HEK293 (cell line): Measurements from ENCODE around the gene CYB5R3.
A peak's percentile ranks its signal among the peaks of the same experiment; 100 is the strongest.

Experiments used
- CTCF ChIA-PET: fragments of 350-600 bp; formaldehyde crosslinking; extraction: SDS; loops from one replicate; lab custom pipeline; 2021; ENCODE audit warnings: antibody characterized with exemption; lab: Yijun Ruan, JAX
- POLR2A ChIA-PET: fragments of 300-600 bp; formaldehyde crosslinking; extraction: SDS; loops from one replicate; lab custom pipeline; 2020; ENCODE audit warnings: antibody characterized with exemption, inconsistent platforms; lab: Yijun Ruan, JAX
- H3K27ac ChIP-seq: fragments of 200-500 bp; sonication (Bioruptor generic); 2 replicates; pipeline ENCODE4 v1.5.1; 2014; ENCODE audit warnings: low read depth, low read length, control low read depth, inconsistent platforms; ENCODE audit errors: extremely low read depth
- H3K36me3 ChIP-seq, 2 experiments: fragments of 200-500 bp in 1 of 2; sonication (Bioruptor generic) in 1 of 2; 1 replicate in 1 of 2; 2 replicates in 1 of 2; pipeline ENCODE4 v1.5.1; 2014 to 2017; ENCODE audit warnings: inconsistent platforms in 2 of 2, low read length in 2 of 2; ENCODE audit not compliant: control insufficient read depth in 2 of 2, insufficient read depth in 1 of 2
- H3K4me1 ChIP-seq: fragments of 200-500 bp; sonication (Bioruptor generic); 2 replicates; pipeline ENCODE4 v1.5.1; 2014; ENCODE audit warnings: mild to moderate bottlenecking, low read length, inconsistent platforms; ENCODE audit not compliant: control insufficient read depth, insufficient read depth
- H3K4me3 ChIP-seq: 2 replicates; pipeline ENCODE4 v1.5.1; 2011; ENCODE audit warnings: low read depth, mild to moderate bottlenecking, control low read depth, low read length, moderate library complexity
- H3K9me3 ChIP-seq: fragments of 200-500 bp; sonication (Bioruptor generic); 2 replicates; pipeline ENCODE4 v1.5.1; 2014; ENCODE audit warnings: low read depth, low read length, inconsistent platforms; ENCODE audit not compliant: control insufficient read depth, insufficient read depth
- KLF8 ChIP-seq: fragments of 450-650 bp; formaldehyde crosslinking; IDR thresholded peaks from 2 replicates; pipeline ENCODE4 v1.5.1; 2016; ENCODE audit warnings: missing biosample characterization, missing genetic modification characterization
- OVOL3 ChIP-seq: fragments of 450-650 bp; formaldehyde crosslinking; IDR thresholded peaks from 2 replicates; pipeline ENCODE4 v1.5.1; 2016; ENCODE audit warnings: missing biosample characterization, missing genetic modification characterization
- ZBTB17 ChIP-seq: fragments of 450-650 bp; formaldehyde crosslinking; IDR thresholded peaks from 2 replicates; pipeline ENCODE4 v1.5.1; 2016; ENCODE audit warnings: missing biosample characterization, missing genetic modification characterization
- ZBTB48 ChIP-seq: fragments of 450-650 bp; formaldehyde crosslinking; IDR thresholded peaks from 2 replicates; pipeline ENCODE4 v1.5.1; 2016; ENCODE audit warnings: missing biosample characterization, missing genetic modification characterization
- ZBTB8A ChIP-seq: fragments of 450-650 bp; formaldehyde crosslinking; IDR thresholded peaks from 2 replicates; pipeline ENCODE4 v1.5.1; 2016; ENCODE audit warnings: missing biosample characterization, missing genetic modification characterization
- ZEB2 ChIP-seq: fragments of 450-650 bp; formaldehyde crosslinking; IDR thresholded peaks from 2 replicates; pipeline ENCODE4 v1.5.1; 2016; ENCODE audit warnings: missing biosample characterization, missing genetic modification characterization
- ZFP3 ChIP-seq: fragments of 450-650 bp; formaldehyde crosslinking; IDR thresholded peaks from 2 replicates; pipeline ENCODE4 v1.5.1; 2016; ENCODE audit warnings: low read depth, missing biosample characterization, missing genetic modification characterization
- ZNF140 ChIP-seq: fragments of 450-650 bp; formaldehyde crosslinking; IDR thresholded peaks from 2 replicates; pipeline ENCODE4 v1.5.1; 2016; ENCODE audit warnings: missing biosample characterization, missing genetic modification characterization
- ZNF2 ChIP-seq: fragments of 450-650 bp; formaldehyde crosslinking; IDR thresholded peaks from 2 replicates; pipeline ENCODE4 v1.5.1; 2016; ENCODE audit warnings: missing biosample characterization, missing genetic modification characterization
- ZNF302 ChIP-seq: fragments of 450-650 bp; formaldehyde crosslinking; IDR thresholded peaks from 2 replicates; pipeline ENCODE4 v1.5.1; 2016; ENCODE audit warnings: missing biosample characterization, missing genetic modification characterization, low read depth
- ZNF341 ChIP-seq: fragments of 450-650 bp; formaldehyde crosslinking; IDR thresholded peaks from 2 replicates; pipeline ENCODE4; 2016; ENCODE audit warnings: low read depth, missing biosample characterization, missing genetic modification characterization
- ZNF530 ChIP-seq: fragments of 450-650 bp; formaldehyde crosslinking; IDR thresholded peaks from 2 replicates; pipeline ENCODE4 v1.5.1; 2016; ENCODE audit warnings: low read depth, missing biosample characterization, missing genetic modification characterization
- ZNF600 ChIP-seq: fragments of 450-650 bp; formaldehyde crosslinking; IDR thresholded peaks from 2 replicates; pipeline ENCODE4 v1.5.1; 2016; ENCODE audit warnings: missing biosample characterization, missing genetic modification characterization
- ZNF654 ChIP-seq: fragments of 450-650 bp; formaldehyde crosslinking; IDR thresholded peaks from 2 replicates; pipeline ENCODE4 v1.5.1; 2016; ENCODE audit warnings: low read depth, missing biosample characterization, missing genetic modification characterization
- ZXDB ChIP-seq: fragments of 450-650 bp; formaldehyde crosslinking; IDR thresholded peaks from 2 replicates; pipeline ENCODE4 v1.5.1; 2016; ENCODE audit warnings: missing biosample characterization, missing genetic modification characterization
- TF ChIP-seq, protein P1 (sequence below): fragments of 450-650 bp; formaldehyde crosslinking; IDR thresholded peaks from 2 replicates; pipeline ENCODE4 v1.5.1; 2016; ENCODE audit warnings: missing biosample characterization, missing genetic modification characterization
- TF ChIP-seq, protein P2 (sequence below): fragments of 450-650 bp; formaldehyde crosslinking; optimal IDR thresholded peaks from 2 replicates; pipeline ENCODE3; 2016; ENCODE audit warnings: missing biosample characterization, mild to moderate bottlenecking, missing genetic modification characterization
- TF ChIP-seq, protein P3 (sequence below): fragments of 450-650 bp; formaldehyde crosslinking; IDR thresholded peaks from 2 replicates; pipeline ENCODE4 v1.5.1; 2016; ENCODE audit warnings: missing biosample characterization, missing genetic modification characterization
- TF ChIP-seq, protein P4 (sequence below): fragments of 450-650 bp; formaldehyde crosslinking; IDR thresholded peaks from 2 replicates; pipeline ENCODE4 v1.5.1; 2016; ENCODE audit warnings: missing biosample characterization, missing genetic modification characterization
- TF ChIP-seq, protein P5 (sequence below): fragments of 450-650 bp; formaldehyde crosslinking; IDR thresholded peaks from 2 replicates; pipeline ENCODE4 v1.5.1; 2016; ENCODE audit warnings: missing biosample characterization, missing genetic modification characterization

CYB5R3 gene

DNA sequence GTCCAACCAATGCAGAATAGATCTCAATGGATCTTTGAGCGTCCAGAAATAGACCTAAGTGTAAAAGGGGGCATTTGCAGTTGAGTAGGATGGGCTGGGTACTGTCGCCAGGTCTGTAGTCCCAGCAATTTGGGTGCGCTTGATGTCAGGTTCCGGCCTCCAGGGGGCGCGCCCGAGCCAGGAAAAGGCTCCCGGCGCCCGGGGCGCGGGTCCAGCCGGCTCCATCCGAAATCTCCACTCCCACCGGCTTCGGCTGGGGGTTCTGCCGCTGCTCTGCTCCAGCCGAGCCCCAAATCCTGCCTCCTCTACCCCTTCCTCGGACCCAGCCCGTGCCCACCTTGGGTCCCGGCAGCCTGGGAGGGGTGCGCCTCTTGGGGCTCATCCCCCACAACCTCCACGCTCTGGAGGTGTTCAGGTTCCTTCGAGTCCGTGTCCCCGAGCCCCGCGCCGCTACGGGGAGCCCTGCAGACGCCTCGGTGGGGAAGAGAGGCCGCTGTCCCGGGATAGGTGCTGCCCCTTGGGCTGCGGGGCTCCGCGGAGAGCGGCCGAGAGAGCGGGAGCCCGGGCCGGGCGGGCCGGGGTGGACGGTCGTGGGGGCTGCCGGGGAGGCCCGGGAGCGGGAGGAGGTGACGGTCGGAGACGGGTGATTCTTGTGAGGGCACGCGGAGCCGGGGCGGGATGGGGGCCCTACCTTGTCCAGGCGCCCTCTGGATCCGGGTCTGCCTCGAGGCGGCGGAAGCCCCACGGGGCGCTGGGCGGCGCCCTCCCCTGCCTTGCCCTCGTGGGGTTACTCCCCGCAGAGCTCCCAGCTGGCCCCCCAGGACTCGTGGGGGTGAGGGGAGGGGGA is 13.0 kb upstream of the CYB5R3 start:
- CTCF ChIA-PET = interaction anchor here (0.5 to 1.9 kb wide), 4 partner anchors 41 to 205 kb away, joined by 3 to 6 read pairs (median 6); no protein-coding TSS in a partner anchor
- Histone ChIP-seq H3K9me3 (no peaks in the 10 kb centered on the region), H3K36me3 (no peaks in the 10 kb centered on the region), H3K4me3 (peak overlapping the region; percentile 41), H3K4me1 (no peaks in the 10 kb centered on the region), H3K27ac (peak overlapping the region; percentile 39; the same call in 1 of the 2 replicates)
- TF ChIP-seq, protein P1, sequence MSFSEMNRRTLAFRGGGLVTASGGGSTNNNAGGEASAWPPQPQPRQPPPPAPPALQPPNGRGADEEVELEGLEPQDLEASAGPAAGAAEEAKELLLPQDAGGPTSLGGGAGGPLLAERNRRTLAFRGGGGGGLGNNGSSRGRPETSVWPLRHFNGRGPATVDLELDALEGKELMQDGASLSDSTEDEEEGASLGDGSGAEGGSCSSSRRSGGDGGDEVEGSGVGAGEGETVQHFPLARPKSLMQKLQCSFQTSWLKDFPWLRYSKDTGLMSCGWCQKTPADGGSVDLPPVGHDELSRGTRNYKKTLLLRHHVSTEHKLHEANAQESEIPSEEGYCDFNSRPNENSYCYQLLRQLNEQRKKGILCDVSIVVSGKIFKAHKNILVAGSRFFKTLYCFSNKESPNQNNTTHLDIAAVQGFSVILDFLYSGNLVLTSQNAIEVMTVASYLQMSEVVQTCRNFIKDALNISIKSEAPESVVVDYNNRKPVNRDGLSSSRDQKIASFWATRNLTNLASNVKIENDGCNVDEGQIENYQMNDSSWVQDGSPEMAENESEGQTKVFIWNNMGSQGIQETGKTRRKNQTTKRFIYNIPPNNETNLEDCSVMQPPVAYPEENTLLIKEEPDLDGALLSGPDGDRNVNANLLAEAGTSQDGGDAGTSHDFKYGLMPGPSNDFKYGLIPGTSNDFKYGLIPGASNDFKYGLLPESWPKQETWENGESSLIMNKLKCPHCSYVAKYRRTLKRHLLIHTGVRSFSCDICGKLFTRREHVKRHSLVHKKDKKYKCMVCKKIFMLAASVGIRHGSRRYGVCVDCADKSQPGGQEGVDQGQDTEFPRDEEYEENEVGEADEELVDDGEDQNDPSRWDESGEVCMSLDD (tag by site-specific recombination) = peak; percentile 68; the same call in 1 of the 2 replicates
- TF ChIP-seq ZNF341 (peak; percentile 34; the same call in 1 of the 2 replicates), ZBTB8A (tag by site-specific recombination) (0 out of 2 replicates have a peak, but pooled peaks have one; percentile 26), ZNF140 (tag by site-specific recombination) (no peak), ZEB2 (tag by site-specific recombination) (0 out of 2 replicates have a peak, but pooled peaks have one; percentile 42), ZNF2 (tag by site-specific recombination) (0 out of 2 replicates have a peak, but pooled peaks have one; percentile 37), ZNF654 (tag by site-specific recombination) (peak; percentile 58), KLF8 (tag by site-specific recombination) (no peak), OVOL3 (tag by site-specific recombination) (no peak), ZBTB17 (tag by site-specific recombination) (peak; percentile 34; the same call in 1 of the 2 replicates), ZXDB (no peak), ZBTB48 (tag by site-specific recombination) (no peak), ZNF600 (tag by site-specific recombination) (0 out of 2 replicates have a peak, but pooled peaks have one; percentile 24), ZNF302 (tag by site-specific recombination) (no peak), ZFP3 (tag by site-specific recombination) (no peak), ZNF530 (tag by site-specific recombination) (no peak)
- TF ChIP-seq, protein P2, sequence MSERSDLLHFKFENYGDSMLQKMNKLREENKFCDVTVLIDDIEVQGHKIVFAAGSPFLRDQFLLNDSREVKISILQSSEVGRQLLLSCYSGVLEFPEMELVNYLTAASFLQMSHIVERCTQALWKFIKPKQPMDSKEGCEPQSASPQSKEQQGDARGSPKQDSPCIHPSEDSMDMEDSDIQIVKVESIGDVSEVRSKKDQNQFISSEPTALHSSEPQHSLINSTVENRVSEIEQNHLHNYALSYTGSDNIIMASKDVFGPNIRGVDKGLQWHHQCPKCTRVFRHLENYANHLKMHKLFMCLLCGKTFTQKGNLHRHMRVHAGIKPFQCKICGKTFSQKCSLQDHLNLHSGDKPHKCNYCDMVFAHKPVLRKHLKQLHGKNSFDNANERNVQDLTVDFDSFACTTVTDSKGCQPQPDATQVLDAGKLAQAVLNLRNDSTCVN (tag by site-specific recombination) = peak; percentile 25
- TF ChIP-seq, protein P3, sequence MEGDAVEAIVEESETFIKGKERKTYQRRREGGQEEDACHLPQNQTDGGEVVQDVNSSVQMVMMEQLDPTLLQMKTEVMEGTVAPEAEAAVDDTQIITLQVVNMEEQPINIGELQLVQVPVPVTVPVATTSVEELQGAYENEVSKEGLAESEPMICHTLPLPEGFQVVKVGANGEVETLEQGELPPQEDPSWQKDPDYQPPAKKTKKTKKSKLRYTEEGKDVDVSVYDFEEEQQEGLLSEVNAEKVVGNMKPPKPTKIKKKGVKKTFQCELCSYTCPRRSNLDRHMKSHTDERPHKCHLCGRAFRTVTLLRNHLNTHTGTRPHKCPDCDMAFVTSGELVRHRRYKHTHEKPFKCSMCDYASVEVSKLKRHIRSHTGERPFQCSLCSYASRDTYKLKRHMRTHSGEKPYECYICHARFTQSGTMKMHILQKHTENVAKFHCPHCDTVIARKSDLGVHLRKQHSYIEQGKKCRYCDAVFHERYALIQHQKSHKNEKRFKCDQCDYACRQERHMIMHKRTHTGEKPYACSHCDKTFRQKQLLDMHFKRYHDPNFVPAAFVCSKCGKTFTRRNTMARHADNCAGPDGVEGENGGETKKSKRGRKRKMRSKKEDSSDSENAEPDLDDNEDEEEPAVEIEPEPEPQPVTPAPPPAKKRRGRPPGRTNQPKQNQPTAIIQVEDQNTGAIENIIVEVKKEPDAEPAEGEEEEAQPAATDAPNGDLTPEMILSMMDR (tag by site-specific recombination) = peak; percentile 77
- TF ChIP-seq, protein P4, sequence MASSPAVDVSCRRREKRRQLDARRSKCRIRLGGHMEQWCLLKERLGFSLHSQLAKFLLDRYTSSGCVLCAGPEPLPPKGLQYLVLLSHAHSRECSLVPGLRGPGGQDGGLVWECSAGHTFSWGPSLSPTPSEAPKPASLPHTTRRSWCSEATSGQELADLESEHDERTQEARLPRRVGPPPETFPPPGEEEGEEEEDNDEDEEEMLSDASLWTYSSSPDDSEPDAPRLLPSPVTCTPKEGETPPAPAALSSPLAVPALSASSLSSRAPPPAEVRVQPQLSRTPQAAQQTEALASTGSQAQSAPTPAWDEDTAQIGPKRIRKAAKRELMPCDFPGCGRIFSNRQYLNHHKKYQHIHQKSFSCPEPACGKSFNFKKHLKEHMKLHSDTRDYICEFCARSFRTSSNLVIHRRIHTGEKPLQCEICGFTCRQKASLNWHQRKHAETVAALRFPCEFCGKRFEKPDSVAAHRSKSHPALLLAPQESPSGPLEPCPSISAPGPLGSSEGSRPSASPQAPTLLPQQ = 0 out of 2 replicates have a peak, but pooled peaks have one; percentile 25
- TF ChIP-seq, protein P5, sequence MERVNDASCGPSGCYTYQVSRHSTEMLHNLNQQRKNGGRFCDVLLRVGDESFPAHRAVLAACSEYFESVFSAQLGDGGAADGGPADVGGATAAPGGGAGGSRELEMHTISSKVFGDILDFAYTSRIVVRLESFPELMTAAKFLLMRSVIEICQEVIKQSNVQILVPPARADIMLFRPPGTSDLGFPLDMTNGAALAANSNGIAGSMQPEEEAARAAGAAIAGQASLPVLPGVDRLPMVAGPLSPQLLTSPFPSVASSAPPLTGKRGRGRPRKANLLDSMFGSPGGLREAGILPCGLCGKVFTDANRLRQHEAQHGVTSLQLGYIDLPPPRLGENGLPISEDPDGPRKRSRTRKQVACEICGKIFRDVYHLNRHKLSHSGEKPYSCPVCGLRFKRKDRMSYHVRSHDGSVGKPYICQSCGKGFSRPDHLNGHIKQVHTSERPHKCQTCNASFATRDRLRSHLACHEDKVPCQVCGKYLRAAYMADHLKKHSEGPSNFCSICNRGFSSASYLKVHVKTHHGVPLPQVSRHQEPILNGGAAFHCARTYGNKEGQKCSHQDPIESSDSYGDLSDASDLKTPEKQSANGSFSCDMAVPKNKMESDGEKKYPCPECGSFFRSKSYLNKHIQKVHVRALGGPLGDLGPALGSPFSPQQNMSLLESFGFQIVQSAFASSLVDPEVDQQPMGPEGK (tag by site-specific recombination) = peak; percentile 62
- POLR2A ChIA-PET = no interaction called here
